GM12878 (cell line): ENCODE measurements around the gene IL19. TPM values are rescaled to one million over a fixed set of nuclear protein-coding genes. Genes with fewer than 3 reads are reported as not detected.

Experiments used
- ATAC-seq: fragments of 200-7000 bp; cut with Tn5 transposase; 3 replicates; pipeline ENCODE4 v1.9.1; 2020; ENCODE audit warnings: mild to moderate bottlenecking, moderate library complexity
- BruUV-seq: library from RNA; stranded (reverse); fragments of 400-500 nt; replicated peaks from 2 replicates; lab custom pipeline; 2021; lab: Mats Ljungman, UMichigan
- CTCF ChIA-PET: fragments of 300-600 bp; sonication (Branson Sonifier 250); formaldehyde crosslinking; extraction: SDS; loops from one replicate; lab custom pipeline; 2021; ENCODE audit warnings: inconsistent platforms; lab: Yijun Ruan, JAX
- POLR2A ChIA-PET: fragments of 350-600 bp; formaldehyde crosslinking; extraction: SDS; loops from one replicate; lab custom pipeline; 2021; ENCODE audit warnings: inconsistent platforms; lab: Charles Lee
- RAD21 ChIA-PET: fragments of 300-600 bp; sonication (Branson Sonifier 250); formaldehyde crosslinking; loops from one replicate; lab custom pipeline; 2023; ENCODE audit warnings: antibody characterized with exemption; ENCODE audit not compliant: unreplicated experiment; lab: Charles Lee
- SMC1A ChIA-PET: fragments of 300-600 bp; sonication (Branson Sonifier 250); formaldehyde crosslinking; loops from one replicate; lab custom pipeline; 2023; ENCODE audit not compliant: unreplicated experiment, uncharacterized antibody; lab: Charles Lee
- DNase-seq: peaks from one replicate; pipeline ENCODE4 v3.0.0-alpha.2; 2011; ENCODE audit warnings: low read depth, low spot score
- FAIRE-seq: peaks from 3 replicates; lab custom pipeline; 2011; peaks lifted over from hg19 to GRCh38; lab: Jason Lieb, UNC
- H2AFZ ChIP-seq: 2 replicates; pipeline ENCODE4 v1.6.0; 2011; ENCODE audit warnings: low read depth, low read length, control low read depth; ENCODE audit not compliant: control insufficient read depth
- H3K27ac ChIP-seq: 2 replicates; pipeline ENCODE4 v1.5.1; 2011; ENCODE audit warnings: control low read depth; ENCODE audit not compliant: control insufficient read depth, insufficient read depth
- H3K27me3 ChIP-seq, 2 experiments: replicated peaks in 1 of 2; 2 replicates each; pipeline versions ENCODE4 v1.6.0 to v1.6.1; 2011; ENCODE audit warnings: low read length in 1 of 2; ENCODE audit not compliant: control insufficient read depth in 2 of 2, insufficient read depth in 2 of 2
- H3K36me3 ChIP-seq, 2 experiments: 2 replicates each; pipeline ENCODE4 v1.5.1; 2011; ENCODE audit warnings: low read length in 1 of 2; ENCODE audit not compliant: control insufficient read depth in 2 of 2, insufficient read depth in 2 of 2
- H3K4me1 ChIP-seq: 2 replicates; pipeline ENCODE4 v1.6.1; 2011; ENCODE audit warnings: mild to moderate bottlenecking, low read length, moderate library complexity, mixed read lengths; ENCODE audit not compliant: control insufficient read depth, insufficient read depth
- H3K4me2 ChIP-seq: 2 replicates; pipeline ENCODE4 v1.6.0; 2011; ENCODE audit warnings: control low read depth; ENCODE audit not compliant: control insufficient read depth, insufficient read depth
- H3K4me3 ChIP-seq: fragments of 200-600 bp; sonication (generic); 2 replicates; pipeline ENCODE4 v1.5.1; 2016
- H3K79me2 ChIP-seq: 2 replicates; pipeline ENCODE4 v1.6.0; 2011; ENCODE audit warnings: low read length; ENCODE audit not compliant: control insufficient read depth, insufficient read depth
- H3K9ac ChIP-seq: 2 replicates; pipeline ENCODE4 v1.8.0; 2011; ENCODE audit warnings: low read length, control low read depth, mixed read lengths; ENCODE audit not compliant: control insufficient read depth, insufficient read depth
- H3K9me3 ChIP-seq: replicated peaks from 3 replicates; pipeline ENCODE4 v1.5.1; 2011; ENCODE audit warnings: mild to moderate bottlenecking, low read length; ENCODE audit not compliant: control insufficient read depth, insufficient read depth
- H4K20me1 ChIP-seq: 2 replicates; pipeline ENCODE4 v1.6.0; 2011; ENCODE audit not compliant: control insufficient read depth, insufficient read depth
- HDAC2 ChIP-seq: fragments of 200-600 bp; sonication (generic); IDR thresholded peaks from 2 replicates; pipeline ENCODE4 v1.6.1; 2017
- PML ChIP-seq: IDR thresholded peaks from 2 replicates; pipeline ENCODE4 v1.6.1; 2012; ENCODE audit warnings: low read length, inconsistent platforms
- RFX5 ChIP-seq: IDR thresholded peaks from 2 replicates; pipeline ENCODE4 v1.6.1; 2011; ENCODE audit warnings: low read depth, low read length, improper control_type of control experiment
- SMAD5 ChIP-seq: IDR thresholded peaks from 2 replicates; pipeline ENCODE4 v1.6.1; 2016; ENCODE audit warnings: antibody characterized with exemption, low read depth
- SUZ12 ChIP-seq: fragments of 200-600 bp; sonication (generic); IDR thresholded peaks from one replicate; pipeline ENCODE4 v1.6.1; 2018; ENCODE audit warnings: antibody characterized with exemption, mild to moderate bottlenecking; ENCODE audit not compliant: unreplicated experiment
- YY1 ChIP-seq: IDR thresholded peaks from 2 replicates; pipeline ENCODE4 v1.6.1; 2011; ENCODE audit warnings: low read depth, mild to moderate bottlenecking, low read length
- ZNF217 ChIP-seq: fragments of 450-650 bp; IDR thresholded peaks from 2 replicates; pipeline ENCODE4 v1.6.1; 2017; ENCODE audit warnings: antibody characterized with exemption, mild to moderate bottlenecking
- ZNF622 ChIP-seq: fragments of 450-650 bp; IDR thresholded peaks from 2 replicates; pipeline ENCODE4 v1.6.1; 2017; ENCODE audit warnings: mild to moderate bottlenecking, inconsistent platforms
- WGBS: methylation state at CpG from one replicate; pipeline ENCODE4 v1.1.6; 2016; ENCODE audit warnings: low lambda C conversion rate; ENCODE audit not compliant: insufficient replicate concordance, insufficient coverage; ENCODE audit errors: missing lambda C conversion rate; 5-methylcytosine and 5-hydroxymethylcytosine counted together
- in situ Hi-C: fragments of 300-500 bp; cut with MboI; formaldehyde crosslinking; loops from 9 replicates; pipeline ENCODE4 v1.14.3; 2018; ENCODE audit warnings: mixed read lengths
- intact Hi-C: fragments of 100-400 bp; cut with micrococcal nuclease; formaldehyde crosslinking; loops from one replicate; pipeline ENCODE4 v1.14.2; 2022; ENCODE audit not compliant: unreplicated experiment
- polyA plus RNA-seq, 11 experiments: library from polyadenylated mRNA; depleted of rRNA in 4 of 11; unstranded in 6 of 11; stranded (reverse) in 5 of 11; fragments of >200 nt; fragmentation: Nextera tagmentation in 4 of 11; fragmentation: Illumina TruSeq in 1 of 11; extraction: Ambion mirVana in 4 of 11; extraction: Trizol in 1 of 11; gene quantifications; 1 replicate in 1 of 11; 2 replicates in 10 of 11; pipeline versions ENCODE4 v1.2.1 to v1.2.3, GENCODE V29; 2011 to 2016; ENCODE audit warnings: inconsistent platforms in 2 of 11, missing spikeins in 2 of 11, low read depth in 1 of 11
- total RNA-seq, 4 experiments: library from RNA; depleted of rRNA in 3 of 4; stranded (reverse); fragments of >200 nt in 3 of 4; fragmentation: Illumina TruSeq in 1 of 4; extraction: Trizol in 1 of 4; gene quantifications; 2 replicates each; pipeline versions ENCODE4 v1.2.1 to v1.2.3, GENCODE V29; 2013 to 2021
- TF ChIP-seq, protein P1 (sequence below): fragments of 450-650 bp; IDR thresholded peaks from 2 replicates; pipeline ENCODE4 v1.6.1; 2017; ENCODE audit warnings: mild to moderate bottlenecking, moderate library complexity
- TF ChIP-seq, protein P2 (sequence below): IDR thresholded peaks from 2 replicates; pipeline ENCODE4 v1.6.1; 2011; ENCODE audit warnings: borderline replicate concordance, low read depth, mild to moderate bottlenecking, moderate library complexity, low read length; ENCODE audit not compliant: insufficient read depth, poor library complexity, severe bottlenecking
- TF ChIP-seq, protein P3 (sequence below): fragments of 450-650 bp; formaldehyde crosslinking; IDR thresholded peaks from 2 replicates; pipeline ENCODE4 v1.4.0; 2020; ENCODE audit warnings: mild to moderate bottlenecking, moderate library complexity

Gene IL19
- total and polyA plus RNA-seq, 10 of the 15 experiments (the other 5 are each of a cell fraction or from before 2014, with no cell fraction given) = 0.10 to 0.73 (median 0.28) TPM; not detected in 6

DNA sequence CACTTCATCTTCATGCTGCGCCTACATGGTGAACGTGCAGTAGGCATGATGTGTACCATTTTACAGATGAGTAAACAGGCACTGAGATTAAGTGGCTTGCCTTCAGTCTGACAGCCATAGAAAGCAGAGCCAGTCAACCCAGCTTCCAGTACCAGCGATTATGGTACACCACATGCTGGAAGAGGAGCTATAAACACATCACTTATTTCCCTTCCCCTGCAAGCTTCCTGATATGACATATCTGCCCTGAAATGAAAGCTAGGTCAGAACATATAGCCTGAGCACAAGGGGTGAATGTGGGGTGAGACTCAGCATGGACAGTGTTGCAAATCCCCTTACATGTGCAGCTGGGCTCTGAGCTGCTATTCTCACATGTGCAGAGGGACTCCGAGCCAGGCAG, 61.1 kb downstream of the IL19 start (continued):
- TF ChIP-seq RFX5 = no peak

DNA sequence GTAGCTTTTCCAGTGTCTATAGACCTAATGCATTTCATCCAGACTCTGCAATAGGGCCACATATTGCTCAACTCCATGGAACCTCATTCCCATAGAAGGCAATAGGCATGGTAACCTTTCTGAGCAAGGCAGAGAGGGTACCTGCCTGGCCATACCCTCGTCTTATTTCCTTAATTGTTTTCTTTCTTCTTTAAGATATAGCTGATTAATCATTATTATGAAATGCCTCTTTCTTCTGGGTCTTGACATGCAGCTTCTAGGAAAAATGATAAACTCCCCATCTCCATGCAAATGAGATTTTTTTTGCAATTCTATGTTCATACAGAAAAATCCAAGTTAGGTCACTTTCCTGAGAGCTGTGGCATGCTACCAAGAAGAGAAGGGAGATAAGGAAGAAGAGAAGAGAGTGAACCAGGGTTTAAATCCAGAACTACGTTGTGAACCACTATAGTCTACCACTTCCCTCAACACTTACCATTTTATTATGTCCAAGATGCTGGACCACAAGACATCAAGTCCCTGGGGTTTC, 61.8 kb downstream of the IL19 start:
- SMC1A ChIA-PET = interaction anchor here (0.6 to 3.3 kb wide), 23 partner anchors 9 to 203 kb away, joined by 3 to 20 read pairs (median 4); partner anchors contain the start of gene DYRK3
- ATAC-seq (no peak), DNase-seq (no peak), FAIRE-seq (no peak)
- CTCF ChIA-PET = interaction anchor here (0.9 to 3.9 kb wide), 17 partner anchors 9 to 225 kb away, joined by 3 to 23 read pairs (median 5); partner anchors contain the start of genes IL19 and IL20
- Histone ChIP-seq H3K27ac (no peak overlapping the region), H3K4me1 (peaks cover 45% of the 10 kb centered on the region), H2AFZ (no peak overlapping the region), H3K36me3 (no peaks in the 10 kb centered on the region), H3K4me3 (no peak overlapping the region), H3K4me2 (peak overlapping the region; percentile 57; the same call in 1 of the 2 replicates), H3K27me3 (no peaks in the 10 kb centered on the region; a peak in 1 of 4 replicates), H3K79me2 (no peaks in the 10 kb centered on the region), H3K9me3 (no peaks in the 10 kb centered on the region), H3K9ac (no peak overlapping the region), H4K20me1 (no peaks in the 10 kb centered on the region)
- in situ Hi-C loops = no loop called here
- POLR2A ChIA-PET = interaction anchor here (1.3 kb wide), 1 partner anchor 93 kb away, joined by 3 read pairs; no protein-coding TSS in a partner anchor
- intact Hi-C loops = no loop called here
- RAD21 ChIA-PET = interaction anchor here (0.9 to 3.5 kb wide), 11 partner anchors 12 to 197 kb away, joined by 3 to 12 read pairs (median 4); partner anchors contain the start of genes DYRK3 and IL10
- no TSS peak for BruUV-seq
- WGBS = 57% methylated on average over 2 of the region's 2 CpGs
- TF ChIP-seq SMAD5 = no peak
- TF ChIP-seq SUZ12 = no peak
- TF ChIP-seq HDAC2 = no peak
- TF ChIP-seq, protein P1, sequence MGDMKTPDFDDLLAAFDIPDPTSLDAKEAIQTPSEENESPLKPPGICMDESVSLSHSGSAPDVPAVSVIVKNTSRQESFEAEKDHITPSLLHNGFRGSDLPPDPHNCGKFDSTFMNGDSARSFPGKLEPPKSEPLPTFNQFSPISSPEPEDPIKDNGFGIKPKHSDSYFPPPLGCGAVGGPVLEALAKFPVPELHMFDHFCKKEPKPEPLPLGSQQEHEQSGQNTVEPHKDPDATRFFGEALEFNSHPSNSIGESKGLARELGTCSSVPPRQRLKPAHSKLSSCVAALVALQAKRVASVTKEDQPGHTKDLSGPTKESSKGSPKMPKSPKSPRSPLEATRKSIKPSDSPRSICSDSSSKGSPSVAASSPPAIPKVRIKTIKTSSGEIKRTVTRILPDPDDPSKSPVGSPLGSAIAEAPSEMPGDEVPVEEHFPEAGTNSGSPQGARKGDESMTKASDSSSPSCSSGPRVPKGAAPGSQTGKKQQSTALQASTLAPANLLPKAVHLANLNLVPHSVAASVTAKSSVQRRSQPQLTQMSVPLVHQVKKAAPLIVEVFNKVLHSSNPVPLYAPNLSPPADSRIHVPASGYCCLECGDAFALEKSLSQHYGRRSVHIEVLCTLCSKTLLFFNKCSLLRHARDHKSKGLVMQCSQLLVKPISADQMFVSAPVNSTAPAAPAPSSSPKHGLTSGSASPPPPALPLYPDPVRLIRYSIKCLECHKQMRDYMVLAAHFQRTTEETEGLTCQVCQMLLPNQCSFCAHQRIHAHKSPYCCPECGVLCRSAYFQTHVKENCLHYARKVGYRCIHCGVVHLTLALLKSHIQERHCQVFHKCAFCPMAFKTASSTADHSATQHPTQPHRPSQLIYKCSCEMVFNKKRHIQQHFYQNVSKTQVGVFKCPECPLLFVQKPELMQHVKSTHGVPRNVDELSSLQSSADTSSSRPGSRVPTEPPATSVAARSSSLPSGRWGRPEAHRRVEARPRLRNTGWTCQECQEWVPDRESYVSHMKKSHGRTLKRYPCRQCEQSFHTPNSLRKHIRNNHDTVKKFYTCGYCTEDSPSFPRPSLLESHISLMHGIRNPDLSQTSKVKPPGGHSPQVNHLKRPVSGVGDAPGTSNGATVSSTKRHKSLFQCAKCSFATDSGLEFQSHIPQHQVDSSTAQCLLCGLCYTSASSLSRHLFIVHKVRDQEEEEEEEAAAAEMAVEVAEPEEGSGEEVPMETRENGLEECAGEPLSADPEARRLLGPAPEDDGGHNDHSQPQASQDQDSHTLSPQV = no peak
- TF ChIP-seq YY1 = no peak
- TF ChIP-seq ZNF622 = no peak
- TF ChIP-seq, protein P2, sequence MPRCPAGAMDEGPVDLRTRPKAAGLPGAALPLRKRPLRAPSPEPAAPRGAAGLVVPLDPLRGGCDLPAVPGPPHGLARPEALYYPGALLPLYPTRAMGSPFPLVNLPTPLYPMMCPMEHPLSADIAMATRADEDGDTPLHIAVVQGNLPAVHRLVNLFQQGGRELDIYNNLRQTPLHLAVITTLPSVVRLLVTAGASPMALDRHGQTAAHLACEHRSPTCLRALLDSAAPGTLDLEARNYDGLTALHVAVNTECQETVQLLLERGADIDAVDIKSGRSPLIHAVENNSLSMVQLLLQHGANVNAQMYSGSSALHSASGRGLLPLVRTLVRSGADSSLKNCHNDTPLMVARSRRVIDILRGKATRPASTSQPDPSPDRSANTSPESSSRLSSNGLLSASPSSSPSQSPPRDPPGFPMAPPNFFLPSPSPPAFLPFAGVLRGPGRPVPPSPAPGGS = no peak
- TF ChIP-seq, protein P3, sequence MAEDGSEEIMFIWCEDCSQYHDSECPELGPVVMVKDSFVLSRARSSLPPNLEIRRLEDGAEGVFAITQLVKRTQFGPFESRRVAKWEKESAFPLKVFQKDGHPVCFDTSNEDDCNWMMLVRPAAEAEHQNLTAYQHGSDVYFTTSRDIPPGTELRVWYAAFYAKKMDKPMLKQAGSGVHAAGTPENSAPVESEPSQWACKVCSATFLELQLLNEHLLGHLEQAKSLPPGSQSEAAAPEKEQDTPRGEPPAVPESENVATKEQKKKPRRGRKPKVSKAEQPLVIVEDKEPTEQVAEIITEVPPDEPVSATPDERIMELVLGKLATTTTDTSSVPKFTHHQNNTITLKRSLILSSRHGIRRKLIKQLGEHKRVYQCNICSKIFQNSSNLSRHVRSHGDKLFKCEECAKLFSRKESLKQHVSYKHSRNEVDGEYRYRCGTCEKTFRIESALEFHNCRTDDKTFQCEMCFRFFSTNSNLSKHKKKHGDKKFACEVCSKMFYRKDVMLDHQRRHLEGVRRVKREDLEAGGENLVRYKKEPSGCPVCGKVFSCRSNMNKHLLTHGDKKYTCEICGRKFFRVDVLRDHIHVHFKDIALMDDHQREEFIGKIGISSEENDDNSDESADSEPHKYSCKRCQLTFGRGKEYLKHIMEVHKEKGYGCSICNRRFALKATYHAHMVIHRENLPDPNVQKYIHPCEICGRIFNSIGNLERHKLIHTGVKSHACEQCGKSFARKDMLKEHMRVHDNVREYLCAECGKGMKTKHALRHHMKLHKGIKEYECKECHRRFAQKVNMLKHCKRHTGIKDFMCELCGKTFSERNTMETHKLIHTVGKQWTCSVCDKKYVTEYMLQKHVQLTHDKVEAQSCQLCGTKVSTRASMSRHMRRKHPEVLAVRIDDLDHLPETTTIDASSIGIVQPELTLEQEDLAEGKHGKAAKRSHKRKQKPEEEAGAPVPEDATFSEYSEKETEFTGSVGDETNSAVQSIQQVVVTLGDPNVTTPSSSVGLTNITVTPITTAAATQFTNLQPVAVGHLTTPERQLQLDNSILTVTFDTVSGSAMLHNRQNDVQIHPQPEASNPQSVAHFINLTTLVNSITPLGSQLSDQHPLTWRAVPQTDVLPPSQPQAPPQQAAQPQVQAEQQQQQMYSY (CRISPR knock-in tag) = no peak
- no peak for TF ChIP-seq PML
- no peak for TF ChIP-seq ZNF217
